Measurements from ENCODE around the gene SNAP47.

The SNAP47 gene

DNA sequence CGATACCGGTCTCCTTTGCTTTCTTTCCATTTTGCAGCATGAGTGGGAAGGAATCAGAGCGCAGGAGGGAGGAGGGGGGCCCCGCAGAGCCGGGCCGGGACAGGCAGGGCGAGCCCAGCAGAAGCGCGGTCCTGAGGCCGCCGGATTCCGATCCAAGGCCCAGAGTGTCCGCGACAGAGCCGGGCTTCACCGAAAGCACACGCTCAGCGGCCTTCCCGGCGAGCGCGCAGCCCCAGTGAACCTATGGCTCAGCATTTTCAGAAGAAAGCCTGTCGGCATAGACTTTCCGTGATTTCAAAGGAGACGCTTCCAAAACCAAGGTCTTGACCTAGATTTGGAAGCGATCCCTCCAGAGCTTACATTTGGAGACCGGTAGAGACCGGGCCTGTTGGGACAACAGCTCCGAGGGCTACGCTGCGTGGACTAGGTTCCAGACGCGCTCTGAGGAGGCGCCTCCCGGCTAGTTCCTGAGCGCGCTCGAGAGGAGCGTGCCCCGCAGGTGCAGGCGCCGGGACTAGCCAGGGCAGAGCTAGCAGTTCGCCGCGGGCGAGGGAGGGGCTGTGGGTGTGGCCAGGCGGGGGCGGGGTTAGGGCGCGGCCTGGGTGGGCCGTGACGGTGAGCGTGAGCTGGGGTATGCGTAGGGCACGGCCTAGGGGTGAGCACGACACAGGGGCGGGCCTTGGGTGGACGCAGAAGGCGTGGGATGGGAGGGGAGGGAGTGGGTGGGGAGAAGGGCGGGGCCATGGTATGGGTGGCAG, 52.5 kb downstream of the SNAP47 start:
- Histone ChIP-seq H3K27me3 (no peaks in the 10 kb centered on the region), H3K4me3 (ENCODE audit: low read depth, low read length) (peak overlapping the region; percentile 47), H3K9me3 (no peaks in the 10 kb centered on the region), H3K4me1 (no peaks in the 10 kb centered on the region), H3K36me3 (no peaks in the 10 kb centered on the region)
- TF ChIP-seq CTCF (IDR thresholded peaks at IDR 0.05; ENCODE audit: low read depth, low read length) = no peak
- DNase-seq = peak; percentile 96

GRCh38 chr1:227788271-227789083, 53.2 kb downstream of the SNAP47 start:
- Histone ChIP-seq H3K9me3 (no peaks in the 10 kb centered on the region), H3K27me3 (no peaks in the 10 kb centered on the region), H3K36me3 (no peaks in the 10 kb centered on the region), H3K4me3 (ENCODE audit: low read depth, low read length) (peak overlapping the region; percentile 57), H3K4me1 (no peaks in the 10 kb centered on the region)
- peak; percentile 88 for DNase-seq
- no peak for TF ChIP-seq CTCF (IDR thresholded peaks at IDR 0.05; ENCODE audit: low read depth, low read length)

- peak; percentile 41 for DNase-seq
- TF ChIP-seq CTCF (IDR thresholded peaks at IDR 0.05; ENCODE audit: low read depth, low read length) = no peak
- H3K9me3 ChIP-seq = no peaks in the 10 kb centered on the region
- no peaks in the 10 kb centered on the region for H3K36me3 ChIP-seq
- no peaks in the 10 kb centered on the region; the same call in 1 of the 2 replicates for H3K4me1 ChIP-seq
- H3K27me3 ChIP-seq = no peaks in the 10 kb centered on the region
- peak overlapping the region; percentile 57 for H3K4me3 ChIP-seq (ENCODE audit: low read depth, low read length)
Observed at GRCh38 chr1:227789084-227790033, 54.1 kb downstream of the SNAP47 start.

- no peaks in the 10 kb centered on the region; the same call in 1 of the 2 replicates for H3K4me1 ChIP-seq
- TF ChIP-seq CTCF (IDR thresholded peaks at IDR 0.05; ENCODE audit: low read depth, low read length) = no peak
- H3K4me3 ChIP-seq (ENCODE audit: low read depth, low read length) = no peak overlapping the region
- H3K27me3 ChIP-seq = no peaks in the 10 kb centered on the region
- no peaks in the 10 kb centered on the region for H3K36me3 ChIP-seq
- no peak for DNase-seq
- no peaks in the 10 kb centered on the region for H3K9me3 ChIP-seq
Observed at GRCh38 chr1:227790034-227790400, 54.8 kb downstream of the SNAP47 start.

DNA sequence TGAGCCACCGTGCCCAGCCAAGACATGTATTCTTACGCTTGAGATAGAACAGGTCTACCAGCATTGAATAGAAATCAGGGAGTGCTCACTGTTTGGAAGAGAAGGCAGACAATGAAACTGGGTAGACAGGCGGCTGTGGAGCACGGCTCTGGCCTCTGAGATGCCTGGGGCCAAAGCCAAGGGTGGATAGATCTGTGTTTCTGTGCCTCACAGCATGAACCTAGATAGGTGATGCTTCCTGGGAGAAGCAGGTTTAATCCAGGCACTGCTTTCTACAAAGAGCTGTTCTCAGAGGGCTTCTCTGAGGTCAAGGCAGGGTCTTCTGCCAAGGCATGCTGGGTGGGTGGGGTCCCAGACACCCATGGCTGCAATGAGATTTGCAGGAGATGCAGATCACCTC, 55.6 kb downstream of the SNAP47 start:
- no peak for DNase-seq
- H3K27me3 ChIP-seq = no peaks in the 10 kb centered on the region
- H3K4me1 ChIP-seq = no peaks in the 10 kb centered on the region; the same call in 1 of the 2 replicates
- no peak for TF ChIP-seq CTCF (IDR thresholded peaks at IDR 0.05; ENCODE audit: low read depth, low read length)
- no peak overlapping the region for H3K4me3 ChIP-seq (ENCODE audit: low read depth, low read length)
- no peaks in the 10 kb centered on the region for H3K36me3 ChIP-seq
- H3K9me3 ChIP-seq = no peaks in the 10 kb centered on the region
